Hepatocyte (in vitro differentiated cells): ENCODE data around the gene THPO. TPM values are rescaled to one million over a fixed set of nuclear protein-coding genes. Genes with fewer than 3 reads are reported as not detected.
A peak's percentile ranks its signal among the peaks of the same experiment; 100 is the strongest.

ENCODE experiments used
- DNase-seq: peaks from one replicate; pipeline ENCODE4 v3.0.0-alpha.2; 2016; ENCODE audit warnings: low spot score
- H2AFZ ChIP-seq: fragments of 200-600 bp; sonication (generic); 2 replicates; pipeline ENCODE4 v1.6.0; 2016; ENCODE audit warnings: antibody characterized with exemption, mild to moderate bottlenecking
- H3K27ac ChIP-seq: fragments of 200-600 bp; sonication (generic); 2 replicates; pipeline ENCODE4 v1.5.1; 2016; ENCODE audit warnings: mild to moderate bottlenecking
- H3K27me3 ChIP-seq: fragments of 200-600 bp; sonication (generic); 2 replicates; pipeline ENCODE4 v1.6.1; 2016
- H3K36me3 ChIP-seq: fragments of 200-600 bp; sonication (generic); replicated peaks from 2 replicates; pipeline ENCODE4 v1.5.1; 2016; ENCODE audit warnings: low read depth; ENCODE audit not compliant: insufficient read depth
- H3K4me1 ChIP-seq: fragments of 200-600 bp; sonication (generic); 2 replicates; pipeline ENCODE4 v1.5.1; 2016; ENCODE audit warnings: mild to moderate bottlenecking, moderate library complexity; ENCODE audit not compliant: insufficient read depth
- H3K4me2 ChIP-seq: fragments of 200-600 bp; sonication (generic); 2 replicates; pipeline ENCODE4 v1.6.0; 2016
- H3K4me3 ChIP-seq: fragments of 200-600 bp; sonication (generic); 2 replicates; pipeline ENCODE4 v1.5.1; 2016; ENCODE audit warnings: mild to moderate bottlenecking
- H3K79me2 ChIP-seq: fragments of 200-600 bp; sonication (generic); 2 replicates; pipeline ENCODE4 v1.6.0; 2017; ENCODE audit warnings: mild to moderate bottlenecking
- H3K9me2 ChIP-seq: fragments of 200-600 bp; sonication (generic); replicated peaks from 2 replicates; pipeline ENCODE4 v1.6.0; 2017; ENCODE audit warnings: mild to moderate bottlenecking; ENCODE audit not compliant: insufficient read depth
- H3K9me3 ChIP-seq: fragments of 200-600 bp; sonication (generic); 2 replicates; pipeline ENCODE4 v1.5.1; 2016; ENCODE audit warnings: low read depth, mild to moderate bottlenecking
- H4K20me1 ChIP-seq: fragments of 200-600 bp; sonication (generic); 2 replicates; pipeline ENCODE4 v1.6.0; 2016; ENCODE audit warnings: mild to moderate bottlenecking; ENCODE audit not compliant: insufficient read depth, poor library complexity, severe bottlenecking
- EZH2 ChIP-seq: fragments of 200-600 bp; sonication (generic); IDR thresholded peaks from 2 replicates; pipeline ENCODE4 v1.6.1; 2016; ENCODE audit warnings: antibody characterized with exemption, mild to moderate bottlenecking, borderline replicate concordance
- EZH2phosphoT487 ChIP-seq: fragments of 200-600 bp; sonication (generic); IDR thresholded peaks from one replicate; pipeline ENCODE4 v1.6.1; 2018; ENCODE audit warnings: antibody characterized with exemption, mild to moderate bottlenecking, low read depth, moderate library complexity; ENCODE audit not compliant: unreplicated experiment, severe bottlenecking
- WGBS: methylation state at CpG from one replicate; pipeline ENCODE4 v1.1.6; 2016; ENCODE audit warnings: low lambda C conversion rate; ENCODE audit errors: missing lambda C conversion rate; 5-methylcytosine and 5-hydroxymethylcytosine counted together
- polyA plus RNA-seq: library from polyadenylated mRNA; unstranded; fragments of >200 nt; fragmentation: Nextera tagmentation; extraction: Ambion mirVana; gene quantifications from 2 replicates; pipeline ENCODE4 v1.2.1, GENCODE V29; 2016
- total RNA-seq: library from RNA; depleted of rRNA; stranded (reverse); fragments of >200 nt; gene quantifications from 2 replicates; pipeline ENCODE4 v1.2.3, GENCODE V29; 2014
- TF ChIP-seq, protein P1 (sequence below): fragments of 200-600 bp; sonication (generic); IDR thresholded peaks from 2 replicates; pipeline ENCODE4 v1.5.1; 2016; ENCODE audit warnings: antibody characterized with exemption, mild to moderate bottlenecking; ENCODE audit not compliant: poor library complexity

The THPO gene
- total and polyA plus RNA-seq, 2 experiments from 2014 or later = 1.8 to 5.2 TPM

DNA sequence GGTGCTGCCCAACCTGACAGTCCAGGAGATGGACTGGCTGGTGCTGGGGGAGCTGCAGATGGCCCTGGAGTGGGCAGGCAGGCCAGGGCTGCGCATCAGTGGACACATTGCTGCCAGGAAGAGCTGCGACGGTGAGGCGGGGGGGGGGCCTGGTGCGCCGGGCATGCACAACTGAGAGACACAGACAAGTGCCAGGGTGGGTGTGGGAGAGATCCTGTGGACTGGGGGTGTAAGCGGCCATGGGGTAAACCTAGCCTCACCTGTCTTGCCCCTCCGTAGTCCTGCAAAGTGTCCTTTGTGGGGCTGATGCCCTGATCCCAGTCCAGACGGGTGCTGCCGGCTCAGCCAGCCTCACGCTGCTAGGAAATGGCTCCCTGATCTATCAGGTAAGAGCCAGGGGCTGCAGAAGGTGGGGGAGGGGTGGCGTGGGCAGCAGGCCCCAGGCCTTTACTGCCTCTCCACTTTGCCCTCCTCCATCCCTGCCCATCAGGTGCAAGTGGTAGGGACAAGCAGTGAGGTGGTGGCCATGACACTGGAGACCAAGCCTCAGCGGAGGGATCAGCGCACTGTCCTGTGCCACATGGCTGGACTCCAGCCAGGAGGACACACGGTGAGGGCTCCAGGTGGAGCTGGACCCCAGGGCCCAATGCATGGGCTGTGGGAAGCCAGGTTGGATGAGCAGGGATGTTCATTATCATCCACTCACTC is 5.2 kb upstream of the THPO start:
- Histone ChIP-seq H3K27ac (no peak overlapping the region), H3K4me2 (no peak overlapping the region), H3K36me3 (no peaks in the 10 kb centered on the region), H3K9me2 (no peaks in the 10 kb centered on the region), H3K79me2 (no peaks in the 10 kb centered on the region), H3K4me3 (no peak overlapping the region), H3K27me3 (peaks cover 15% of the 10 kb centered on the region), H4K20me1 (no peaks in the 10 kb centered on the region), H2AFZ (no peak overlapping the region), H3K4me1 (peaks cover 17% of the 10 kb centered on the region), H3K9me3 (no peaks in the 10 kb centered on the region)
- no peak for DNase-seq
- WGBS = 92% methylated on average over 14 of the region's 15 CpGs
- TF ChIP-seq, protein P1, sequence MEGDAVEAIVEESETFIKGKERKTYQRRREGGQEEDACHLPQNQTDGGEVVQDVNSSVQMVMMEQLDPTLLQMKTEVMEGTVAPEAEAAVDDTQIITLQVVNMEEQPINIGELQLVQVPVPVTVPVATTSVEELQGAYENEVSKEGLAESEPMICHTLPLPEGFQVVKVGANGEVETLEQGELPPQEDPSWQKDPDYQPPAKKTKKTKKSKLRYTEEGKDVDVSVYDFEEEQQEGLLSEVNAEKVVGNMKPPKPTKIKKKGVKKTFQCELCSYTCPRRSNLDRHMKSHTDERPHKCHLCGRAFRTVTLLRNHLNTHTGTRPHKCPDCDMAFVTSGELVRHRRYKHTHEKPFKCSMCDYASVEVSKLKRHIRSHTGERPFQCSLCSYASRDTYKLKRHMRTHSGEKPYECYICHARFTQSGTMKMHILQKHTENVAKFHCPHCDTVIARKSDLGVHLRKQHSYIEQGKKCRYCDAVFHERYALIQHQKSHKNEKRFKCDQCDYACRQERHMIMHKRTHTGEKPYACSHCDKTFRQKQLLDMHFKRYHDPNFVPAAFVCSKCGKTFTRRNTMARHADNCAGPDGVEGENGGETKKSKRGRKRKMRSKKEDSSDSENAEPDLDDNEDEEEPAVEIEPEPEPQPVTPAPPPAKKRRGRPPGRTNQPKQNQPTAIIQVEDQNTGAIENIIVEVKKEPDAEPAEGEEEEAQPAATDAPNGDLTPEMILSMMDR = no peak

DNA sequence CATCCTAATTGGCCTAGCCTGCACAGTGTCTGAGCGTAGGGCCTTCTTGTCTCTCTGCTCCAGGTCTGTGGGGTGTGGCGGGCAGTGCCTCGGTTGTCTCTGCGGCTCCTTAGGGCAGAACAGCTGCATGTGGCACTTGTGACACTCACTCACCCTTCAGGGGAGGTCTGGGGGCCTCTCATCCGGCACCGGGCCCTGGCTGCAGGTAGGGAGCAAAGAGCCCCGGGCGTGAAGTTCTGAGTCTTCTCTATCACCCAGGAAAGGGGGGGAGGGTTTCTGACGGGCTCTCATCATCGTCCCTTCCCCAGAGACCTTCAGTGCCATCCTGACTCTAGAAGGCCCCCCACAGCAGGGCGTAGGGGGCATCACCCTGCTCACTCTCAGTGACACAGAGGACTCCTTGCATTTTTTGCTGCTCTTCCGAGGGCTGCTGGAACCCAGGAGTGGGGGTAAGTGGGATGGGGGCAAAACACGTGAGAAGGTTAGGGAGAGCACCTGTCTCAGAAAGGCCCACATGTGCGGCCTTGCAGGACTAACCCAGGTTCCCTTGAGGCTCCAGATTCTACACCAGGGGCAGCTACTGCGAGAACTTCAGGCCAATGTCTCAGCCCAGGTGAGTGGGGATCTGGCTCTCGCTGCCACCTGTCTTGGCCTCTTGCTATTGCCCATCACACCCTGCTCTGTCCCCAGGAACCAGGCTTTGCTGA is 4.5 kb upstream of the THPO start:
- H3K27me3 ChIP-seq = peaks cover 15% of the 10 kb centered on the region

DNA sequence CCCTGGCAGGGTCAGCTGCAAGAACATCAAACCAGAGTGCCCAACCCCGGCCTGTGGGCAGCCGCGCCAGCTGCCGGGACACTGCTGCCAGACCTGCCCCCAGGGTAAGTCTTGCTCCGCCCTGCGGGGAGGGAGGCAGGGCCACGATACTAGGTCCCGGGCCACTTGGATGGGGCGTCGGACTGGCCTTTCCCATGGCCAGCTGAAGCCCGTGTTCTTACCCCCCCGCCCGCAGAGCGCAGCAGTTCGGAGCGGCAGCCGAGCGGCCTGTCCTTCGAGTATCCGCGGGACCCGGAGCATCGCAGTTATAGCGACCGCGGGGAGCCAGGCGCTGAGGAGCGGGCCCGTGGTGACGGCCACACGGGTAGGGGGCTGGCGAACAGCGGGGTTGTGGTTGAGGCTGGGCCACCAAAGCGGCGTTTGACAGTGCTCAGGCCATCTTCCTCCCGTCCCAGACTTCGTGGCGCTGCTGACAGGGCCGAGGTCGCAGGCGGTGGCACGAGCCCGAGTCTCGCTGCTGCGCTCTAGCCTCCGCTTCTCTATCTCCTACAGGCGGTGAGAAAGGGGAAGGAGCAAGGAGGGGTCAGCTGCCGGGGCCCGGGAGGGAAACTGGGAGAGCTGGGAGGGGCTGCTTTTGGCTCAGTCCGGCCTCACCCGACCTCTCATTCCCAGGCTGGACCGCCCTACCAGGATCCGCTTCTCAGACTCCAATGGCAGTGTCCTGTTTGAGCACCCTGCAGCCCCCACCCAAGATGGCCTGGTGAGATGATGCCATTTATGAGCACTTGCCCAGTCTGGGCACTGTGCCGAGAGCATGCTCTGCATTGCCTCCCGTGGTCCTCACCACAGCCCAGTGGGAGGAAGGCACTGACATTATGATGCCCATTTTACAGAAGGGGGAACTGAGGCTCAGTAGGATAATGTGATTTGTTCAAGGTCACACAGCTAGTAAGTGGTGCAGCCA is 3.5 kb upstream of the THPO start:
- 18% methylated on average over 43 of the region's 55 CpGs for WGBS
- no peak overlapping the region for H2AFZ ChIP-seq
- H3K27ac ChIP-seq = no peak overlapping the region
- H3K4me2 ChIP-seq = peak overlapping the region; percentile 92
- DNase-seq = no peak
- no peak for TF ChIP-seq EZH2
- TF ChIP-seq EZH2phosphoT487 = no peak
- TF ChIP-seq, protein P1 = no peak
- H4K20me1 ChIP-seq = no peaks in the 10 kb centered on the region
- no peaks in the 10 kb centered on the region for H3K79me2 ChIP-seq
- no peaks in the 10 kb centered on the region for H3K9me2 ChIP-seq
- H3K9me3 ChIP-seq = no peaks in the 10 kb centered on the region
- peaks cover 15% of the 10 kb centered on the region for H3K27me3 ChIP-seq
- no peak overlapping the region for H3K4me3 ChIP-seq
- peaks cover 20% of the 10 kb centered on the region for H3K4me1 ChIP-seq
- H3K36me3 ChIP-seq = no peaks in the 10 kb centered on the region

More for the DNA sequence above, 4.5 kb upstream of the THPO start:
- H3K79me2 ChIP-seq = no peaks in the 10 kb centered on the region
- H2AFZ ChIP-seq = no peak overlapping the region
- no peak overlapping the region for H3K27ac ChIP-seq
- WGBS = 88% methylated on average over 16 of the region's 16 CpGs
- no peak overlapping the region for H3K4me3 ChIP-seq
- H4K20me1 ChIP-seq = no peaks in the 10 kb centered on the region
- DNase-seq = no peak
- H3K9me3 ChIP-seq = no peaks in the 10 kb centered on the region
- no peaks in the 10 kb centered on the region for H3K9me2 ChIP-seq
- H3K36me3 ChIP-seq = no peaks in the 10 kb centered on the region
- H3K4me1 ChIP-seq = peaks cover 19% of the 10 kb centered on the region
- TF ChIP-seq, protein P1 = no peak
- TF ChIP-seq EZH2phosphoT487 (no peak), EZH2 (no peak)
- H3K4me2 ChIP-seq = no peak overlapping the region
